IMR-90 (cell line): ENCODE measurements around the gene KIF5C.

Source experiments
- BHLHE40 ChIP-seq: fragments of 150-350 bp; IDR thresholded peaks from 2 replicates; pipeline ENCODE4 v1.6.1; 2016; ENCODE audit warnings: mild to moderate bottlenecking, low read depth, low read length
- CTCF ChIP-seq: conservative IDR thresholded peaks from 2 replicates; pipeline ENCODE4 v1.5.1; 2012; ENCODE audit warnings: mild to moderate bottlenecking, low read depth, low read length, improper control_type of control experiment
- MAFK ChIP-seq: IDR thresholded peaks from 2 replicates; pipeline ENCODE4 v1.6.1; 2012; ENCODE audit warnings: low read depth, low read length, improper control_type of control experiment
- POLR2A ChIP-seq: IDR thresholded peaks from 2 replicates; pipeline ENCODE4 v1.6.1; 2012; ENCODE audit warnings: mild to moderate bottlenecking, low read depth, low read length
- RCOR1 ChIP-seq: IDR thresholded peaks from 2 replicates; pipeline ENCODE4 v1.6.1; 2012; ENCODE audit warnings: mild to moderate bottlenecking, low read length, improper control_type of control experiment; ENCODE audit not compliant: insufficient replicate concordance

DNA sequence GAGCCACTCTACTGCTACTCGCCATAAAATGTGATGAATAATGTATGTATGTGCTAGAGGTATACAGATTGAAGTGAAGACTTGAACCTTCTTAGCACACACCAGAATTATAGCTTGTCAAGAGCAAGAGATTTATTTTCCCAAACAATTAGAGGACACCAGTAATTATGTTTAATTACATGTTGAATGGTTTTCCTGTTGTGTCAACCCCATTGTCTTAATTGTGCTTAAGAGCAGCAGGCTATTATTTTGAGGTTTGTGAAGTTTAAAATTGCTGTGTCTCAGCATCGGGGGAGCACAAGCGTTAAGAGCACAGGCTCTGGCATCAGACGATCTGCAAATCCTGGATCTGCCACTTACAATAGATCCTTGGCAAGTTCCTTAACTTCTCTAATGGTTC is 29.0 kb downstream of the KIF5C start:
- TF ChIP-seq CTCF = no peak
- TF ChIP-seq MAFK = no peak
- no peak for TF ChIP-seq BHLHE40
- no peak for TF ChIP-seq RCOR1
- no peak for TF ChIP-seq POLR2A
